K562 (cell line): ENCODE results near the gene HSPA1L. TPM values are rescaled to one million over a fixed set of nuclear protein-coding genes. Genes with fewer than 3 reads are reported as not detected.

Source experiments
- CHD7 ChIP-seq: fragments of 200-600 bp; sonication (generic); IDR thresholded peaks from one replicate; pipeline ENCODE4 v1.6.1; 2012; ENCODE audit warnings: mild to moderate bottlenecking, low read depth, low read length, inconsistent platforms
- CLOCK ChIP-seq: fragments of 250-450 bp; sonication (Bioruptor Pico); IDR thresholded peaks from 2 replicates; pipeline ENCODE4 v1.4.0; 2020; ENCODE audit warnings: mild to moderate bottlenecking, moderate library complexity, borderline replicate concordance
- CXXC5 ChIP-seq: fragments of 250-450 bp; sonication (Bioruptor Pico); IDR thresholded peaks from 2 replicates; pipeline ENCODE4 v1.8.0; 2022; ENCODE audit warnings: inconsistent platforms, mild to moderate bottlenecking, moderate library complexity
- HDAC3 ChIP-seq: fragments of 450-650 bp; IDR thresholded peaks from 2 replicates; pipeline ENCODE4 v1.6.1; 2018; ENCODE audit warnings: borderline replicate concordance, mild to moderate bottlenecking, moderate library complexity; ENCODE audit not compliant: partially characterized antibody
- HMG20A ChIP-seq: fragments of 450-650 bp; formaldehyde crosslinking; conservative IDR thresholded peaks from 2 replicates; pipeline ENCODE4 v1.4.0; 2020; ENCODE audit warnings: mild to moderate bottlenecking, mixed read lengths
- SFPQ ChIP-seq: fragments of 200-400 bp; formaldehyde crosslinking; IDR thresholded peaks from 2 replicates; pipeline ENCODE4 v1.6.1; 2017; ENCODE audit warnings: mild to moderate bottlenecking, low read depth, low read length, moderate library complexity
- SREBF2 ChIP-seq: sonication (generic); formaldehyde crosslinking; IDR thresholded peaks from 2 replicates; pipeline ENCODE4 v1.4.0; 2020; ENCODE audit warnings: mild to moderate bottlenecking, missing genetic modification reagents
- ZNF436 ChIP-seq: fragments of 250-450, 450-650 bp; sonication (Bioruptor Pico); formaldehyde crosslinking; IDR thresholded peaks from 2 replicates; pipeline ENCODE4 v1.7.0; 2020; ENCODE audit warnings: mild to moderate bottlenecking
- ZNF584 ChIP-seq: fragments of 200-800 bp; sonication (Bioruptor generic); IDR thresholded peaks from 2 replicates; pipeline ENCODE4 v1.6.1; 2016; ENCODE audit warnings: low read depth, mild to moderate bottlenecking, missing genetic modification characterization, missing compliant biosample characterization
- polyA plus RNA-seq, 8 experiments: library from polyadenylated mRNA; depleted of rRNA in 4 of 8; stranded (reverse) in 5 of 8; unstranded in 3 of 8; fragments of >200 nt; fragmentation: Nextera tagmentation in 2 of 8; fragmentation: Illumina TruSeq in 1 of 8; extraction: Ambion mirVana in 2 of 8; extraction: Trizol in 1 of 8; gene quantifications; 2 replicates each; pipeline versions ENCODE4 v1.2.1 to v1.2.3, GENCODE V29; 2011 to 2014; ENCODE audit warnings: inconsistent platforms in 1 of 8, missing spikeins in 1 of 8
- total RNA-seq, 7 experiments: library from RNA; depleted of rRNA in 6 of 7; stranded (reverse); fragments of >200 nt in 6 of 7; fragmentation: Illumina TruSeq in 2 of 7; extraction: Trizol in 2 of 7; gene quantifications; 2 replicates each; pipeline versions ENCODE4 v1.2.1 to v1.2.3, GENCODE V29; 2011 to 2021; ENCODE audit warnings: low replicate concordance in 1 of 7

The HSPA1L gene
- total and polyA plus RNA-seq, 9 of the 15 experiments (the other 6 are each of a cell fraction or from before 2014, with no cell fraction given): 0.14 to 2.1 (median 1.3) TPM

- 0 out of 2 replicates have a peak, but pooled peaks have one; percentile 10 for TF ChIP-seq CLOCK
- TF ChIP-seq HMG20A: peak; percentile 70; the same call in 1 of the 2 replicates
- TF ChIP-seq SREBF2 (CRISPR knock-in tag): no peak
- TF ChIP-seq CXXC5 (CRISPR knock-in tag): peak; percentile 94
- no peak for TF ChIP-seq ZNF584 (CRISPR knock-in tag)
- peak; percentile 29; the same call in 1 of the 2 replicates for TF ChIP-seq ZNF436 (CRISPR knock-in tag)
- no peak for TF ChIP-seq HDAC3
- TF ChIP-seq SFPQ: no peak
- TF ChIP-seq CHD7: no peak
Observed at GRCh38 chr6:31806470-31807272, 8.4 kb downstream of the HSPA1L start, which contains the start of gene LSM2 (continued).
